IPS-11a (cell line): ENCODE results near the gene SIX5.

Source experiments
- H3K4me3 ChIP-seq: one replicate; pipeline ENCODE4 v1.5.1; 2013; ENCODE audit warnings: low read depth, low read length, control low read depth

Gene SIX5

GRCh38 chr19:45793178-45793564, 24.1 kb upstream of the SIX5 start:
- no peak overlapping the region for H3K4me3 ChIP-seq

DNA sequence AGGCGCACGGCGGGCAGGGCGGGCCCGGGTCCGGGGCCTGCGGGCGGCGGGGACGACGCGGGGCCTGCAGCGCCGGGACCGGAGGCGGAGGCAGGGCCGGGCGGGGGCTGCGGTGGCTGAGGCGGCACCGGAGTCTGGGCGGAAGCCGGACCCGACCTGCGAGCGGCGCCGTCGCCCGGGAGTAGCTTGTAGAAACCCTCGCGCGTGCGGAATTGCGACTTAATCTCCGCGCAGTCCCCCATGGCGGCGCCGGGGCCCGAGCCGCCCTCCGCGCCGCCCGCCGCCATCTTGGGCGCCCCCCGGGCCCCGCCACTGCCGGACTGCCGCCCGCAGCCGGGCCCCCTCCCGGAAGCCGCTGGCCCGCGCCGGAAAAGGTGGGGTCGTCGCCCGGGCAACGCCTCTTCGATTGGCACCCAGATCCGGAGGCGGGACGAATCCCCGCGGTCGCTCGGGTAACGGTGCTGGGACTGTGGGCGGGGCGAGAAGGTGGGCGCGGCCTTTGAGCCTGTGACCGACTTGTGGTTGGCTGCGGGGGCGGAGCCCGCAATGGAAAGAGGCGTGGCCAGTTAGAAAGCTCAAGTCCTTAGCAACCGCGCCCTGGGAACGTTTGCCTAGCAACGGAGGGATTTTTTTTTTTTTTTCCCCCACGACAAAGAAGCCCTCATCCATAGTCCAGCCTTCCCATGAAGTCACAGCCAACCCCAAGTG, 23.6 kb upstream of the SIX5 start, which contains the start of gene DMWD:
Gene DMWD (minus strand): TSS at position 376 of the 708 bp plus-strand sequence. CDS start 89 bp downstream, at position 287.
- H3K4me3 ChIP-seq = peak within 1 kb of the TSS; percentile 85

- H3K4me3 ChIP-seq = peak overlapping the region; percentile 85
Observed at GRCh38 chr19:45791744-45792469, 22.9 kb upstream of the SIX5 start.

DNA sequence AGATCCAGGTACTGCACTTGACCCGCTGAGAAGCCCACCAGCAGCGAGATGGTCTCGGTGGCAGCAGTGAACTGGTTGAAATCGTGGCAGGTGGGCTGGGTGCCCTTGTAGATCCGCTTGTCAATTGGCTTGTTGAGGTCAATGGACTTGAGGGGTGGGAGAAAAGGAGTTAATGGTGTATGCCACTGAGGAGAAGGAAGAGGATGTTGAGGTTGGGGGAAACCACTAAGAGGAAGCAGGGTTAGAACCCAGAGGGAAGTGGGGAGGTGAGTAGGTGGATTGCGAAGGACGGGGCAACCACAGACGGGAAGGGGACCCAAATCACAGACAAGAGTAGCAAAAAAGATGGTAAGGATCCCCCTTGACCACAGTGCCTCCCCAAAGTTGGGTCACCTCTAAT, 21.9 kb upstream of the SIX5 start:
- no peak overlapping the region for H3K4me3 ChIP-seq

DNA sequence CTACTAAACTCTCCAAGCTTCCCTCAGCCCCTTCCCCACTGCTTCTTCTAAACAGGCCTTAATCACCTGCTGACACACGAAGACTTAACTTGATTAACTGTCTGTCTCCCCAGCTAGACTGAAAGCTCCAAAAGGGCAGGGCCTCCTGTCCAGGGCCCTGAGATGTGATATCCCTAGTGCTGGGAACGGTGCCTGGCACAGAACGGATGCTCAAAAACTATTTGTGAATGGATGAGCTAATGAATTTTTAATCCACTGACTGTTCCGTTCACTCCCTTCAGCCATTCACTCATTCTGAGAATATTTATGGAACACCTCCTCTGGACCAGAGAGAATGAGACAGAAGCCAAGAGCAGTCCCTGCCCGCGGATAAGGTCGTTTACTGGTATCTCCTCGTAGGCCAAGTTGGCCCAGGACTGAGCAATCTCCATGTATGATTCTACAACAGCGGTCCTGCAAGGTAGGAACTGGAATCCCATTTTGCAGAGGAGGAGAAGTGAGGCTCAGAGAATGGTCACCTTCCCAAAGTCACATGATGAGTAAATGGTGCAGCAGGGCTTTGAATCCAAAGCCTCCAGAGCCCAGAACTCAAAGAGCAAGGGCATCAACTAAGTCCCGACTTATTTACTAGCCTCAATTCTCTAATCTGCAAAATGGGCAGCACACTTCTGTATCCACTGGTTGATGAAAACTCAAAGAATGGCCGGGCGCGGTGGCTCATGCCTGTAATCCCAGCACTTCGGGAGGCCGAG, 20.2 kb upstream of the SIX5 start:
- H3K4me3 ChIP-seq = no peak overlapping the region

DNA sequence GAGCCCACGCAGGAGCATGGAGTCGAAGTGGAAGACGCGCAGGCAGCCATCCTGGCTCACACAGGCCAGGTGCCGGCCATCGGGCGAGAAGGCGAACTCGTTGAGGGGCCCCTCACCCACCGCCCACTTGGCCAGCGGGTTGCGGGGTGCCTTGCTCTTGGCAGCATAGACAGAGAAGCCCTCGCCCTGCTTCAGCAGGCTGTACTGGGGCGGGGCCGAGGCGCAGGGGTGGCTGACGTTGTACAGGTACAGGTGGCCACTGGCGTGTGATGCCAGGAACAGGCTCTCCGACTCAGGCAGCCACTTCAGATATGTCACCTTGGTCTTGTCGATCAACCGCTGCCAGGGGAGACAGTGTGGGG, 17.5 kb upstream of the SIX5 start:
- no peak overlapping the region for H3K4me3 ChIP-seq

DNA sequence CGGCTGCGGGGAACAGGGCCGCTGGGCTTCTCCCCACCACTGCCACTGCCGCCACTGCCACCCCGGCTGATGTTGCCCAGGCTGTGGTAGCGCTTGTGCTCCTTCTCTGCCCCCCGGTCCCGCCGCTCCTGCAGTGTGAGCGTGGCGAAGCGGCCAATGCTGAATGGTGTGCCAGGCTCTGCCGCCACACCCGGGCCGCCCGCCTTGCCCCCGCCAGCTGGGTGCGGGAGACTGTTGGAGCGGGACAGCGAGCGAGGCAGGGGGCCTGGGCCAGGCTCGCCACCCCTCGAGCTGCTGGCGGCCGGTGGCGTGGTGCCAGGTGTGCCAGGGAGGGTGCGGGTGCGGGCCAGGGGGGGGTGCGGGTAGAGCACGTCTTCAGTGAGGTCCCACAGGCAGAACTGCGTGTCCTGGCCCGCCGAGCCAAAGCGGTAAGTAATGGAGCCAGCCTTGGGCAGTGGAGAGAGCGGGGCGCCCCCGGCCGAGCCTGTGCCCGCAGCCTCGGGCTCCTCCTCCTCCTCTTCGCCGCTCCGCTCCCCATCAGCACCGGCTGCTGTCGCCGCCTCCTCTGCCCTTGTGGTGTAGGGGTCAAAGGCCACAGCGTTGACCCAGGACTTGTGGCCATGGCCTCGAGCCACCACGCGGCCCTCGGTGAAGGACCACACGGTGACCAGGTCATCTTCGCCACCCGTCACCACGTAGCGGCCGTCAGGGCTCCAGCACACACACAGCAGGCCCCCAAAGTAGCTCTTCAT, 16.9 kb upstream of the SIX5 start:
- no peak overlapping the region for H3K4me3 ChIP-seq

- H3K4me3 ChIP-seq = no peak overlapping the region
Observed at GRCh38 chr19:45785097-45785496, 16.0 kb upstream of the SIX5 start.

DNA sequence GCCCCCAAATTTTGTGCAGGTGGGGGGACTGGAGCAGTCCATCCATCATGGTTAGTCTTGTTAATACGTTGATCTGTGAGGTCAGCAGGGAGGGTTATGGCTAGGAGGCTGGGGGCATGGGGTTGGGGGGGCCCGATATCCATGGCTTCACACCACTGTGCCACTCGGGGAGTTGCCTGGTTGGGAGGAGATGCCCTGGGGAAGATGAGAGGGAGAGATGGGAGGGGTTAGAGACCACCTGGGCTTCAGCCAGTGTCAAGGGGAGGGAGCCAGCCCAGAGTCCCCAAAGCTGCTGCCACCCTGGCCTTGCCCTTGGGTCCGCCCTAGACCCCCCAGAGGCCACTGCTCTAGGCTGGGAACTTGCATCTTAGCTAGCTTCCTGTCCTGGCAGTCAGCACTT, 15.0 kb upstream of the SIX5 start:
- H3K4me3 ChIP-seq = no peak overlapping the region

GRCh38 chr19:45782820-45783785, 14.1 kb upstream of the SIX5 start:
- H3K4me3 ChIP-seq = no peak overlapping the region

- H3K4me3 ChIP-seq = no peak within 1 kb of the TSS
Observed at GRCh38 chr19:45782162-45782691, 13.2 kb upstream of the SIX5 start, which contains the start of gene DMPK. TSS of gene DMPK (minus strand) at chr19:45782490. CDS start at chr19:45782352, 138 bp downstream.

- H3K4me3 ChIP-seq = no peak overlapping the region
Observed at GRCh38 chr19:45781214-45782161, 12.4 kb upstream of the SIX5 start.

- H3K4me3 ChIP-seq = no peak overlapping the region
Observed at GRCh38 chr19:45780448-45781213, 11.6 kb upstream of the SIX5 start.

GRCh38 chr19:45780146-45780447, 11.0 kb upstream of the SIX5 start:
- H3K4me3 ChIP-seq = no peak overlapping the region

DNA sequence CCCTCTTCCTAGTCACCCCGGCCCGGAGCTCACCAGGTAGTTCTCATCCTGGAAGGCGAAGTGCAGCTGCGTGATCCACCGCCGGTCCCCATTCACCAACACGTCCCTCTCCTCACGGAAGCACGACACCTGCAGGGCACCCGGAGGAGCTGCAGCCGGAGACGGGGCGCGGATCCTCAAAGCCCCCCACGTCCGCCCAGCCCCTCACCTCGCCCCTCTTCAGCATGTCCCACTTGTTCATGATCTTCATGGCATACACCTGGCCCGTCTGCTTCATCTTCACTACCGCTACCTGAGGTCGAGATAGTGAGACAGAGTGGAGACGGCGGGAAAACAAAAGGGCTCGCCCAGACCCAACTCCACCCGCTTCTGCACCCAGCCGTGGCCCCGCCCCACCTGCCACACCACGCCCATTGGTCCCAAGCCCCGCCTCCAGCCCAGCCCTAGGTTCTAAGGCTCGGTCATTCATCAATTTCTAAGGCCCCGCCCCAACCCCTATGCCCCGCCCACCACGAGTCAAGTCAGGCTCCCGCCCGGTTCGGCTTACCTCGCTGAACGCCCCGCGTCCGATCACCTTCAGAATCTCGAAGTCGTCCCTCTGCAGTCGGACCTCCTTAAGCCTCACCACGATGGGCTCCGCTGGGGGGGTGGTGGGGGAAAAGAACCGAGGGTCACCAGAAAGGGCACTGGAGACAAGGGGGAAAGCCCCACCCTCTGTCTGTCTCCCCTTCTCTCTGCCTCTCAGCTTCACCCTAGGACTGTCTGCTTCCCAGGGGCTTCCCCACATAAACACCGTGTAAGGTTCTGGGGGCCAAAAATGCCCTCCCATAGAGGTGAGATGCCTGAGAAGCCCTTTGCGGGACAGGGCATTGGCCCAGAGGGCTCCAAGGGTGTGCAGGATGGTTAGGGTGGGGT, 10.4 kb upstream of the SIX5 start:
- peak overlapping the region; percentile 33 for H3K4me3 ChIP-seq

- H3K4me3 ChIP-seq = no peak overlapping the region
Observed at GRCh38 chr19:45778010-45778661, 9.1 kb upstream of the SIX5 start.
